Ectodermal cell (in vitro differentiated cells): ENCODE results near the gene CCDC187.
"Not testable (repeated sequence)": the region's sequence is repeated elsewhere in the genome, so short reads cannot be mapped to it uniquely, and the experiment has no call there.

Source experiments
- H3K27ac ChIP-seq: 2 replicates; pipeline ENCODE4 v1.7.0; 2013; ENCODE audit warnings: mild to moderate bottlenecking, low read depth, low read length; ENCODE audit not compliant: insufficient read depth, poor library complexity, severe bottlenecking
- H3K27me3 ChIP-seq: 2 replicates; pipeline ENCODE4 v1.7.0; 2013; ENCODE audit warnings: mild to moderate bottlenecking, low read length; ENCODE audit not compliant: insufficient read depth, control insufficient read depth, poor library complexity, severe bottlenecking
- H3K36me3 ChIP-seq: one replicate; pipeline ENCODE4 v1.7.0; 2013; ENCODE audit warnings: low read length; ENCODE audit not compliant: control insufficient read depth, insufficient read depth
- H3K4me1 ChIP-seq: one replicate; pipeline ENCODE4 v1.7.0; 2013; ENCODE audit warnings: low read length; ENCODE audit not compliant: control insufficient read depth, insufficient read depth
- H3K4me3 ChIP-seq: 2 replicates; pipeline ENCODE4 v1.7.0; 2013; ENCODE audit warnings: low read depth, low read length, control low read depth; ENCODE audit not compliant: insufficient read depth
- H3K9me3 ChIP-seq: 2 replicates; pipeline ENCODE4 v1.7.0; 2013; ENCODE audit warnings: mild to moderate bottlenecking, low read length, moderate library complexity; ENCODE audit not compliant: control insufficient read depth
- WGBS, 2 experiments: methylation state at CpG; one replicate each; pipeline ENCODE4 v1.1.7; 2013; ENCODE audit warnings: missing lambda C conversion rate in 2 of 2; 5-methylcytosine and 5-hydroxymethylcytosine counted together

Gene CCDC187

DNA sequence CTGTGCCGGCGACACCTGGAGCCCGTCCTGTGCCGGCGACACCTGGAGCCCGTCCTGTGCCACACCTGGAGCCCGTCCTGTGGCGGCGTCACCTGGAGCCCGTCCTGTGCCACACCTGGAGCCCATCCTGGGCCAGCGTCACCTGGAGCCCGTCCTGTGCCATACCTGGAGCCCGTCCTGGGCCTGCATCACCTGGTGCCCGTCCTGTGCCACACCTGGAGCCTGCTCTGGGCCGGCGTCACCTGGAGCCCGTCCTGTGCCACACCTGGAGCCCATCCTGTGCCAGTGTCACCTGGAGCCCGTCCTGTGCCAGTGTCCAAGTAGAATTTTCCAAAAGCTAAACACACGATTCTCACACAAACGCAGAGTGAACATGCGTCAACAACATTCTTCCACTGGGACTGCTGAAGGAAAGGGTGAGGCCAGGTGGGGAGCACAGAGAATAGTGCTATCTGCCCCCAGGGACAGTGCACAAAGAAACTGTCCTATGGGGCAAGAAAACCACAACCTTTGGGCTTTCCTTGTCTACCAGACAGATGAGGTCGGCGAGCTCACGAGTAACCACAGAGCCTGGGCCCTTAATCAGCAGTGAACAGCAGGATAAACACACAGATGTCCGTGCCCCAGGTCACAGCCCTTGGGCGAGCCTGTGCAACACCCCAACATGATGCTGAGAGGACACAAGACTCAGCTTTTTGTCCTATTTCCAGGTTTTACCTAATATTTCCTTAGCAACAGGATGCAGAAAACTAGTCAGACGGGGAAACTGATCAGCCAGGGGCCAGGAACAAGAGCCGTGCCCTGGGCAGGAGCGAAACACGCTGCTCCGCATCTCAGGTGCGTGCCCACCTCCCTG, 66.2 kb downstream of the CCDC187 start:
- H3K4me3 ChIP-seq: no peak overlapping the region
- no peaks in the 10 kb centered on the region for H3K36me3 ChIP-seq
- WGBS, 2 experiments: 95% methylated on average over 32 of the region's 32 CpGs
- H3K4me1 ChIP-seq: no peaks in the 10 kb centered on the region
- no peak overlapping the region for H3K27ac ChIP-seq
- H3K9me3 ChIP-seq: no peaks in the 10 kb centered on the region
- no peaks in the 10 kb centered on the region for H3K27me3 ChIP-seq

DNA sequence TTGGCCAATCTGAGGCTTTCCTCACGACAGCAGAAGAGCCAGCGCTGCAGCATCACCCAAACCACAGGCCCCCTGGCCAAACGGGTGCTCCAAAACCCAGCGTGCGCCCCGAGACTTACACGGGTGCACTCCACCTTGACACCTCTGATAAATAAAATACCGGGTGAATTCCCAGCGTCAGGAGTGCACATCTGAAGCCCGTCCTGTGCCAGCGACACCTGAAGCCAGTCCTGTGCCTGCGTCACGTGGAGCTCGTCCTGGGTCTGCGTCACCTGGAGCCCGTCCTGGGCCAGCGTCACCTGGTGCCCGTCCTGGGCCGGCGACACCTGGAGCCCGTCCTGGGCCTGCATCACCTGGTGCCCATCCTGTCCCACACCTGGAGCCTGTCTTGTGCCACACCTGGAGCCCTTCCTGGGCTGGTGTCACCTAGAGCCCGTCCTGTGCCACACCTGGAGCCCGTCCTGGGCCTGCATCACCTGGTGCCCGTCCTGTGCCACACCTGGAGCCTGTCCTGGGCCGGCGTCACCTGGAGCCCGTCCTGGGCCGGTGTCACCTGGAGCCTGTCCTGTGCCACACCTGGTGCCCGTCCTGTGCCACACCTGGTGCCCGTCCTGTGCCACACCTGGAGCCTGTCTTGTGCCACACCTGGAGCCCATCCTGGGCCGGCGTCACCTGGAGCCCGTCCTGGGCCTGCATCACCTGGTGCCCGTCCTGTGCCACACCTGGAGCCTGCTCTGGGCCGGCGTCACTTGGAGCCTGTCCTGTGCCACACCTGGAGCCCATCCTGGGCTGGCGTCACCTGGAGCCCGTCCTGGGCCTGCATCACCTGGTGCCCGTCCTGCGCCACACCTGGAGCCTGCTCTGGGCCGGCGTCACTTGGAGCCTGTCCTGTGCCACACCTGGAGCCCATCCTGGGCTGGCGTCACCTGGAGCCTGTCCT, 67.2 kb downstream of the CCDC187 start:
- H3K36me3 ChIP-seq, H3K27ac ChIP-seq, H3K4me1 ChIP-seq, H3K9me3 ChIP-seq, H3K27me3 ChIP-seq, H3K4me3 ChIP-seq: not testable (repeated sequence)
- WGBS, 2 experiments: 95 to 96% methylated on average over 43 of the region's 43 CpGs

DNA sequence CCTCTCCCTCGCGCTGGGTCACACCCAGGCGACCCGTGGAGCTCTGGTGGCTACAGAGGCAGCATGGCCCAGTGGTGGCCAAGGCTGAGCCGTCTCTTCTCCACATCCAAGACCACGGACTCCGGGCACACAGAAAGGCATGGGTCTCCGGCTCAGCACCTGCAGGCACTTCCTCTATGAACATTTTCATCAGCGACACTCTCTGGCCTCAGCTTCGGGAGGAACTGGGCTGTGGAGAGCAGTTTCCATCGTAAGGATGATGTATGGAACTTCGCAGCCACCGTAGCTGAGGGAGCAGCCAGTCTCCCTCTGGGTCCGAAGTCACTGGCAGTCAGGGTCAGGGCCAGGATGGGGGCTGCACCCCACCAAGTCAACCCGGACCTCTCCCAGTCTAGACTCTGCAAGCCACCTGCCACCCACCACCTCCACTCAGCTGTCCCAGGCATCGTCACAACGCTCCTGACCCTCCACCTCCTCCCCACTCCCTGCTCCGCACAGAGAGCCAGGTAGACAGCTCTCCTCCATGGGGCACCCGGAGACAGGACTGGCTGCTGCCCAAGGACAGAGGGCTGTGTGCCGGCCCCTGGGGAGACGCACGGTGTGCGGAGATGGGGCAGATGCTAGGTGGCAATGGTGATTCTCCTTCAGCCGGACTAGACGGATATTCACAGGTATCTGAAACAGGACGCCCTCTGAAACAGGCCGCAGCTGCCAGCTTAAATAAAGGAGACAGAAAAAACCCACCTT, 68.0 kb downstream of the CCDC187 start:
- Histone ChIP-seq H3K36me3 (no peaks in the 10 kb centered on the region), H3K4me3 (no peak overlapping the region)
- 93 to 95% methylated on average over 27 of the region's 27 CpGs for WGBS, 2 experiments

DNA sequence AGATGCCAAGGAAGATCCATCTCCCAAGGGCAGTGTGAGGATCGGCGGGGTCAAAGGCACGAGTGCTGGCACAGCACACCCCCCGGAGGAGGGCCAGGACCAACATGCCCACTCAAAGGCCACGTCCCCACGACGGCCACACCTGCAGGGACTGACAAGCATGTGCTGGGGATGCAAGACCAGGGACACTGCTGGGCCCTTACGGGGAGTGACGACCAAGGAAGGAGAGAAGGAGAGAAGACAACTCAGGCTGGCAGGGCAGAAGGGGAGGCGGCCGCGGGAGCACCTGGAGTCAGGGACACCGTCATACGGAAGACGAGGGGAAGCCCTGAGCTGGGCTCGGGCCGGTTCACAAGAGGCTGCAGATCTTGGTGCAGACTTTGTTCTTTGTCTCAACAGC, 68.7 kb downstream of the CCDC187 start:
- H3K4me3 ChIP-seq: no peak overlapping the region
- no peaks in the 10 kb centered on the region for H3K27me3 ChIP-seq
- 95 to 97% methylated on average over 17 of the region's 17 CpGs for WGBS, 2 experiments
- H3K4me1 ChIP-seq: no peaks in the 10 kb centered on the region
- no peaks in the 10 kb centered on the region for H3K9me3 ChIP-seq
- H3K36me3 ChIP-seq: no peaks in the 10 kb centered on the region
- H3K27ac ChIP-seq: no peak overlapping the region

More for the DNA sequence above, 68.0 kb downstream of the CCDC187 start:
- Histone ChIP-seq H3K4me1 (no peaks in the 10 kb centered on the region), H3K9me3 (no peaks in the 10 kb centered on the region), H3K27ac (no peak overlapping the region), H3K27me3 (no peaks in the 10 kb centered on the region)

DNA sequence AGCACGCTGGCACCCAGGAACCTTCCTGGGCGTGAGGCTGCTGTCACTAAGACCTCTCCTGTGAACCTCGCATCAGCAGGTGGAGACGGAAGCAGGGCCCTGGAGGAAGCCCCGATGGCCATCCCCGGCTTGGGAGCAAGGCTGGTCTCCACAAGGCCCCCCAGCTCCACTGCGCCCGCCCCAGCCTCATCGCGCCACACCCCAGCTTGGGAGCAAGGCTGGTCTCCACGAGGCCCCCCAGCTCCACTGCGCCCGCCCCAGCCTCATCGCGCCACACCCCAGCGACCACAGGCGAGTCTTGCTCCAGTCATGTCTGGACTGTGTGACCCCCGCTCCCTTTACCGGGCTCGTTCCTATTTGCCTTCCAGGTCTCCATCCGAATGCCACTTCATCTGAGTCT, 69.3 kb downstream of the CCDC187 start:
- WGBS, 2 experiments: 96% methylated on average over 21 of the region's 21 CpGs
- Histone ChIP-seq H3K36me3 (no peaks in the 10 kb centered on the region), H3K27ac (no peak overlapping the region), H3K4me3 (no peak overlapping the region), H3K27me3 (no peaks in the 10 kb centered on the region), H3K4me1 (no peaks in the 10 kb centered on the region), H3K9me3 (no peaks in the 10 kb centered on the region)

DNA sequence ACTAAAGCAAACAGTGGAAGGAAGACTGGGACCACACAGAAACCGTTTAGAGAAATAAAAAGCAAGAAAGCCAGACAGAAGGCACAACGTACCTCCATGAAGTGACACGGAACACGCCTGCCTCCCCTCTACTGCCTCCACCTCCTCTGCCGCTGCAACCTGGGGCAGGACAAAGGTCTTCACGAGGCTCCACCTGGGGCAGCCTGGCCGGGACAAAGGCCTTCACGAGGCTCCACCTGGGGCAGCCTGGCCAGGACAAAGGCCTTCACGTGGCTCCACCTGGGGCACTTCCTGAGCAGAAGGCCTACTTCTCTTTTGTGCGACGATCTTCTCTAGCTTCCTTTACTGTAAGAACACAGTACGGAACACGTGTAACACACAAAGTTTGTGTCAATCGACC, 70.0 kb downstream of the CCDC187 start:
- H3K27me3 ChIP-seq: no peaks in the 10 kb centered on the region
- no peak overlapping the region for H3K27ac ChIP-seq
- no peaks in the 10 kb centered on the region for H3K36me3 ChIP-seq
- WGBS, 2 experiments: 88 to 90% methylated on average over 14 of the region's 14 CpGs
- no peak overlapping the region for H3K4me3 ChIP-seq
- no peaks in the 10 kb centered on the region for H3K4me1 ChIP-seq
- no peaks in the 10 kb centered on the region for H3K9me3 ChIP-seq

DNA sequence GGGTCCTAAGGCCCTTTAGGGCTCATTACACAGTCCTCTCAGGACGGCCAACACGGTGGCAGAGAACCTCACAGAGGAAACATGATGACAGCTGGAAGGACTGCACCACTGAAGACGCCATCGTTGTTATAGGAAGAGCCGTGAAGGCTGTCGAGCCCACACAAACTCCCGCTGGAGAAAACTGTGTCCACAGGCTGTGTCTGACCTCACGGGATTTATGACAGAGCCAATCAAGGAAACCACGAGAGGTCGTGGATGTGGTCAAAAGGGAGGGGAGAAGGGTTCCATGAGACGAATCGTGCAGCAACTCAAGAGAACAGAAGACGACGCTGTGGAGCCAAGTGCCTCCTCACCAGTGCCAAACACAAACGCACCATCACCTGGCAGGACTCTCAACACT, 70.5 kb downstream of the CCDC187 start:
- Histone ChIP-seq H3K27ac (no peak overlapping the region), H3K36me3 (no peaks in the 10 kb centered on the region), H3K27me3 (no peaks in the 10 kb centered on the region), H3K9me3 (no peaks in the 10 kb centered on the region), H3K4me3 (no peak overlapping the region), H3K4me1 (no peaks in the 10 kb centered on the region)
- WGBS, 2 experiments: 93 to 95% methylated on average over 15 of the region's 15 CpGs

DNA sequence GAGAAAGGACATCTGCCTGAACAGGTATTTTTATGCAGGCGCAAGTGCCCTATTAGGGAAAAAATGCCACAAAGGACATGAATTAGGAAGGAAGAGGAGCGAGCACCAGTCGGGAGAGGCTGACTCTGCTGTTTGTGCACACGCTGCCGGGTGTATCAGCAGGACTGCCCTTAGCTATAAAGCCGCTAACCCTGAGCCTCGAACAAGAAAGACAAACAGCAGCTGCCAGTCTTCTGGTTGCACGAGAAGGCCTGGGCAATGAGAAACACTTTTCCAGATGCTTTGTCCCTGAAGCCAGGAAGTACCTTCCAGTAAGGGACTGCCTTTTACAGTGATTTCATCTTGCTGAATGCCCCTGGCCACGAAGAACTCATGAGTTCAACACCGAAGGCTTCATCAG, 70.9 kb downstream of the CCDC187 start:
- Histone ChIP-seq H3K36me3 (no peaks in the 10 kb centered on the region), H3K27me3 (no peaks in the 10 kb centered on the region)
- 93 to 94% methylated on average over 10 of the region's 10 CpGs for WGBS, 2 experiments

DNA sequence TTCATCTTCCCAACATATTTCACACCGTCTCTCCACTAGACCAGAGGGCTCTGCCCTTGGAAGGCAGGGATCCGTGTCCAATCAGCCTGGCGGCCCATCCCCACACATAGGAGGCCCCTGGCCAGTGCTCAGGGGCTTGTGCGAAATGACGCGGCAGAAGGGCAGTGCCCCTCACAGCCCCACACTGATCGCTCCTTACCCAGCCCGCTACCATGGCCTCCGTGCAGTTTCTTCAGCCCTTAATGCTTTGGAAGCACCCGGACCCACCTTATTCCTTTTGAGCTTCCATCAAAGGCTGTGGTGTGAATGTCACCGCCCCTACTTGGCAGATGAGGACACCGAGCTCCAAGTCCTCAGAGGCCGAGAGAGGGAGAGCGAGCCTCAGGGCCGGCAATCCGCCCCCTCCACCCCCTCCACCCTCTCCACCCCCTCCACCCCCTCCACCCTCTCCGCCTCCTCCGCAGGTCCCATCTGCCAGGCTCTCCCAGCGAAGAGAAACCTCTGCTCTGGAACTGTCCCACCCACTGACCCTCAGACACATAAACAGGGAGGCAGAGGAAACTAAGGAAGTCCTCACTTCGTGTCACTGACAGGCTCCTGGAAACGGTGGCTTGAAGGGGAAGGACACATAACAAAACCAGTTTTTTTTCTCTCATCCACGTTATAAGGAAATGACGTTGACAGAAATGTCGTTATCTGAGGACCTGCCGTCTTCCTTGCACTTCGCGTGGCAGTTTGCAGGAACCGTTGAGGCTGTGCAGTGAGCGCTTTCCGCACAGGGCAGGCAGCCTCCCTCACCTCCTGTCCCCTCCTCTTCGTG, 72.2 kb downstream of the CCDC187 start:
- 91 to 93% methylated on average over 27 to 28 of the region's 31 CpGs for WGBS, 2 experiments
- Histone ChIP-seq H3K27me3 (no peaks in the 10 kb centered on the region), H3K9me3 (no peaks in the 10 kb centered on the region), H3K36me3 (no peaks in the 10 kb centered on the region), H3K27ac (no peak overlapping the region), H3K4me3 (no peak overlapping the region), H3K4me1 (no peaks in the 10 kb centered on the region)

More for the DNA sequence above, 70.9 kb downstream of the CCDC187 start:
- Histone ChIP-seq H3K4me3 (no peak overlapping the region), H3K9me3 (no peaks in the 10 kb centered on the region), H3K27ac (no peak overlapping the region), H3K4me1 (no peaks in the 10 kb centered on the region)
